HEK293 (cell line): ENCODE measurements around the gene RTCB.
"Not testable (repeated sequence)": the region's sequence is repeated elsewhere in the genome, so short reads cannot be mapped to it uniquely, and the experiment has no call there.

Source experiments
- CTCF ChIA-PET: fragments of 350-600 bp; formaldehyde crosslinking; extraction: SDS; loops from one replicate; lab custom pipeline; 2021; ENCODE audit warnings: antibody characterized with exemption; lab: Yijun Ruan, JAX
- POLR2A ChIA-PET: fragments of 300-600 bp; formaldehyde crosslinking; extraction: SDS; loops from one replicate; lab custom pipeline; 2020; ENCODE audit warnings: antibody characterized with exemption, inconsistent platforms; lab: Yijun Ruan, JAX
- H3K27ac ChIP-seq: fragments of 200-500 bp; sonication (Bioruptor generic); 2 replicates; pipeline ENCODE4 v1.5.1; 2014; ENCODE audit warnings: low read depth, low read length, control low read depth, inconsistent platforms; ENCODE audit errors: extremely low read depth
- H3K36me3 ChIP-seq, 2 experiments: fragments of 200-500 bp in 1 of 2; sonication (Bioruptor generic) in 1 of 2; 1 replicate in 1 of 2; 2 replicates in 1 of 2; pipeline ENCODE4 v1.5.1; 2014 to 2017; ENCODE audit warnings: inconsistent platforms in 2 of 2, low read length in 2 of 2; ENCODE audit not compliant: control insufficient read depth in 2 of 2, insufficient read depth in 1 of 2
- H3K4me1 ChIP-seq: fragments of 200-500 bp; sonication (Bioruptor generic); 2 replicates; pipeline ENCODE4 v1.5.1; 2014; ENCODE audit warnings: mild to moderate bottlenecking, low read length, inconsistent platforms; ENCODE audit not compliant: control insufficient read depth, insufficient read depth
- H3K4me3 ChIP-seq: 2 replicates; pipeline ENCODE4 v1.5.1; 2011; ENCODE audit warnings: low read depth, mild to moderate bottlenecking, control low read depth, low read length, moderate library complexity
- H3K9me3 ChIP-seq: fragments of 200-500 bp; sonication (Bioruptor generic); 2 replicates; pipeline ENCODE4 v1.5.1; 2014; ENCODE audit warnings: low read depth, low read length, inconsistent platforms; ENCODE audit not compliant: control insufficient read depth, insufficient read depth
- ELK4 ChIP-seq: IDR thresholded peaks from 2 replicates; pipeline ENCODE4 v1.6.1; 2011; ENCODE audit warnings: mild to moderate bottlenecking, low read depth, low read length, borderline replicate concordance
- KLF10 ChIP-seq: fragments of 450-650 bp; IDR thresholded peaks from 2 replicates; pipeline ENCODE4 v1.5.1; 2018; ENCODE audit warnings: missing biosample characterization, mild to moderate bottlenecking, missing genetic modification characterization
- KLF17 ChIP-seq: fragments of 450-650 bp; formaldehyde crosslinking; IDR thresholded peaks from 2 replicates; pipeline ENCODE4 v1.5.1; 2016; ENCODE audit warnings: missing biosample characterization, missing genetic modification characterization
- MEIS1 ChIP-seq: sonication (generic); formaldehyde crosslinking; IDR thresholded peaks from 2 replicates; pipeline ENCODE4 v1.8.1; 2022; ENCODE audit warnings: missing genetic modification reagents, mild to moderate bottlenecking, borderline replicate concordance
- SP2 ChIP-seq: fragments of 450-650 bp; formaldehyde crosslinking; IDR thresholded peaks from 2 replicates; pipeline ENCODE4 v1.5.1; 2016; ENCODE audit warnings: missing biosample characterization, missing genetic modification characterization
- ZEB2 ChIP-seq: fragments of 450-650 bp; formaldehyde crosslinking; IDR thresholded peaks from 2 replicates; pipeline ENCODE4 v1.5.1; 2016; ENCODE audit warnings: missing biosample characterization, missing genetic modification characterization
- ZFHX2 ChIP-seq: fragments of 450-650 bp; formaldehyde crosslinking; conservative IDR thresholded peaks from 2 replicates; pipeline ENCODE4 v1.5.1; 2016; ENCODE audit warnings: missing biosample characterization, missing genetic modification characterization
- ZNF114 ChIP-seq: fragments of 450-650 bp; formaldehyde crosslinking; IDR thresholded peaks from 2 replicates; pipeline ENCODE4 v1.5.0; 2017; ENCODE audit warnings: missing biosample characterization, missing genetic modification characterization
- ZNF146 ChIP-seq: fragments of 450-650 bp; formaldehyde crosslinking; IDR thresholded peaks from 2 replicates; pipeline ENCODE4 v1.5.1; 2016; ENCODE audit warnings: missing biosample characterization, missing genetic modification characterization
- ZNF221 ChIP-seq: fragments of 450-650 bp; formaldehyde crosslinking; IDR thresholded peaks from 2 replicates; pipeline ENCODE4 v1.5.1; 2017; ENCODE audit warnings: missing biosample characterization, missing genetic modification characterization, borderline replicate concordance
- ZNF248 ChIP-seq: fragments of 450-650 bp; formaldehyde crosslinking; IDR thresholded peaks from 2 replicates; pipeline ENCODE4 v1.5.1; 2017; ENCODE audit warnings: missing biosample characterization, missing genetic modification characterization
- ZNF394 ChIP-seq: fragments of 450-650 bp; formaldehyde crosslinking; IDR thresholded peaks from 2 replicates; pipeline ENCODE4 v1.5.1; 2016; ENCODE audit warnings: missing biosample characterization, missing genetic modification characterization, mild to moderate bottlenecking, moderate library complexity, borderline replicate concordance
- ZNF398 ChIP-seq: fragments of 450-650 bp; formaldehyde crosslinking; IDR thresholded peaks from 2 replicates; pipeline ENCODE4 v1.5.1; 2017; ENCODE audit warnings: missing biosample characterization, missing genetic modification characterization
- ZNF473 ChIP-seq: fragments of 450-650 bp; formaldehyde crosslinking; IDR thresholded peaks from 2 replicates; pipeline ENCODE4 v1.5.1; 2017; ENCODE audit warnings: missing biosample characterization, missing genetic modification characterization
- ZNF501 ChIP-seq: fragments of 450-650 bp; formaldehyde crosslinking; IDR thresholded peaks from 2 replicates; pipeline ENCODE4 v1.5.1; 2016; ENCODE audit warnings: missing biosample characterization, missing genetic modification characterization
- ZNF571 ChIP-seq: fragments of 450-650 bp; formaldehyde crosslinking; IDR thresholded peaks from 2 replicates; pipeline ENCODE4 v1.5.0; 2017; ENCODE audit warnings: missing biosample characterization, missing genetic modification characterization
- ZNF600 ChIP-seq: fragments of 450-650 bp; formaldehyde crosslinking; IDR thresholded peaks from 2 replicates; pipeline ENCODE4 v1.5.1; 2016; ENCODE audit warnings: missing biosample characterization, missing genetic modification characterization
- ZNF645 ChIP-seq: fragments of 450-650 bp; formaldehyde crosslinking; IDR thresholded peaks from 2 replicates; pipeline ENCODE4; 2016; ENCODE audit warnings: missing biosample characterization, missing genetic modification characterization
- ZNF658 ChIP-seq: fragments of 450-650 bp; formaldehyde crosslinking; IDR thresholded peaks from 2 replicates; pipeline ENCODE4; 2016; ENCODE audit warnings: missing biosample characterization, missing genetic modification characterization
- ZNF837 ChIP-seq: fragments of 450-650 bp; formaldehyde crosslinking; IDR thresholded peaks from 2 replicates; pipeline ENCODE4 v1.5.1; 2016; ENCODE audit warnings: missing biosample characterization, missing genetic modification characterization

Gene RTCB

DNA sequence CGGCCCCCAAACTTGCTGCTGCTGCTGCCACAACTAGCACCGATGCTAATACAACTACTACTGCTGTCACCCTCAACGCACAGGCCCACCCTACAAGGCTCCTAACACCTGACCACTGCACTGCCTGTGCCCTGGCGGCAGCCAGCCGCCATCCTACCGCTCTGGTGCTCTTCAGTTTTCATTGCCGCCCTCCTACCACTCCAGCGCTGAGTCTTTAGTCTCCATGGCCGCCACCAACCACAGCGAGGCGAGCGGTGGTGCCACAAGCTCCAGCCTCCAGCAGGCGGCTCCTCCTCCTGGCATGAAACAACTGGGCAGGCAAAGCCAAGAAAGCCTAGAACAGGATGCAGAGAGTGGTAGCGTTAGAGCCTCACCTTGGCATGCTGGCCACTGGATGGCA, 59.4 kb downstream of the RTCB start:
- no peaks in the 10 kb centered on the region for H3K36me3 ChIP-seq
- TF ChIP-seq ZNF248 (tag by site-specific recombination) = no peak
- no peak for TF ChIP-seq ZNF600
- no peak for TF ChIP-seq ZNF394 (tag by site-specific recombination)
- no peak for TF ChIP-seq ZNF837 (tag by site-specific recombination)
- no peak for TF ChIP-seq ZNF221 (tag by site-specific recombination)
- no peak for TF ChIP-seq ZNF571 (tag by site-specific recombination)
- no peak for TF ChIP-seq ZNF658 (tag by site-specific recombination)
- no peak for TF ChIP-seq ELK4
- TF ChIP-seq ZNF473 = no peak
- TF ChIP-seq ZNF114 (tag by site-specific recombination) = no peak
- TF ChIP-seq ZEB2 (tag by site-specific recombination) = no peak
- no peak for TF ChIP-seq ZFHX2
- TF ChIP-seq ZNF501 (tag by site-specific recombination) = no peak
- no peak for TF ChIP-seq SP2 (tag by site-specific recombination)
- TF ChIP-seq ZNF398 (tag by site-specific recombination) = no peak
- no peak for TF ChIP-seq MEIS1 (CRISPR knock-in tag)
- TF ChIP-seq KLF17 (tag by site-specific recombination) = no peak
- no peak for TF ChIP-seq ZNF645 (tag by site-specific recombination)
- TF ChIP-seq KLF10 (tag by site-specific recombination) = no peak
- TF ChIP-seq, all 188 proteins: peak for 0
- ChIA-PET POLR2A (no interaction called here), CTCF (no interaction called here)
- Histone ChIP-seq H3K4me3 (no peak overlapping the region), H3K4me1 (no peaks in the 10 kb centered on the region), H3K9me3 (no peaks in the 10 kb centered on the region), H3K27ac (no peak overlapping the region)

- H3K9me3 ChIP-seq, POLR2A ChIA-PET, H3K4me1 ChIP-seq, H3K4me3 ChIP-seq, CTCF ChIA-PET, H3K36me3 ChIP-seq, H3K27ac ChIP-seq: not testable (repeated sequence)
- peak; percentile 83 for TF ChIP-seq ZNF146
Measured at GRCh38 chr22:32351875-32352274, 60.2 kb downstream of the RTCB start.
